Activated CD8-positive, alpha-beta memory T cell treated with anti-CD3 and anti-CD28 coated beads, Interleukin-2, amount 50 U/mL, for 1 hour (primary cell): ENCODE results near the gene BBS9.

ENCODE experiments used
- DNase-seq: peaks from one replicate; pipeline ENCODE4 v3.0.0-alpha.2; 2020; ENCODE audit errors: extremely low read depth

Gene BBS9

GRCh38 chr7:33127085-33127484 is 2.3 kb upstream of the BBS9 start:
- DNase-seq, result no peak

GRCh38 chr7:33128631-33128989 is 754 bp upstream of the BBS9 start:
- no peak for DNase-seq

- DNase-seq, result no peak
Measured at GRCh38 chr7:33129806-33130153, 416 bp downstream of the BBS9 start.

- DNase-seq, result no peak
Measured at GRCh38 chr7:33130184-33130583, 820 bp downstream of the BBS9 start.

GRCh38 chr7:33137103-33137502 is 7.7 kb downstream of the BBS9 start:
- DNase-seq, result no peak

- no peak for DNase-seq
Measured at GRCh38 chr7:33142585-33142984, 13.2 kb downstream of the BBS9 start.

GRCh38 chr7:33143996-33144718 is 14.8 kb downstream of the BBS9 start:
- DNase-seq, result no peak

GRCh38 chr7:33145156-33145555 is 15.8 kb downstream of the BBS9 start:
- DNase-seq, result no peak

- no peak for DNase-seq
Measured at GRCh38 chr7:33152087-33152486, 22.7 kb downstream of the BBS9 start.

- no peak for DNase-seq
Measured at GRCh38 chr7:33155811-33156210, 26.4 kb downstream of the BBS9 start.

- DNase-seq, result no peak
Measured at GRCh38 chr7:33156441-33156840, 27.1 kb downstream of the BBS9 start.

- DNase-seq, result no peak
Measured at GRCh38 chr7:33157311-33157710, 27.9 kb downstream of the BBS9 start.

- DNase-seq, result no peak
Measured at GRCh38 chr7:33157781-33158180, 28.4 kb downstream of the BBS9 start.

GRCh38 chr7:33177876-33178275 is 48.5 kb downstream of the BBS9 start:
- DNase-seq, result no peak

GRCh38 chr7:33179519-33179918 is 50.2 kb downstream of the BBS9 start:
- no peak for DNase-seq

GRCh38 chr7:33183504-33183903 is 54.1 kb downstream of the BBS9 start:
- DNase-seq, result no peak

- no peak for DNase-seq
Measured at GRCh38 chr7:33184828-33185227, 55.5 kb downstream of the BBS9 start.

GRCh38 chr7:33185786-33186185 is 56.4 kb downstream of the BBS9 start:
- no peak for DNase-seq

- DNase-seq, result no peak
Measured at GRCh38 chr7:33186192-33186591, 56.8 kb downstream of the BBS9 start.

- DNase-seq, result no peak
Measured at GRCh38 chr7:33190688-33191304, 61.4 kb downstream of the BBS9 start.

GRCh38 chr7:33191340-33191739 is 62.0 kb downstream of the BBS9 start:
- DNase-seq, result no peak

- DNase-seq, result no peak
Measured at GRCh38 chr7:33192695-33193291, 63.4 kb downstream of the BBS9 start.

- DNase-seq, result no peak
Measured at GRCh38 chr7:33193308-33193864, 64.0 kb downstream of the BBS9 start.
